ENCODE measurements around the gene SSB.

DNA sequence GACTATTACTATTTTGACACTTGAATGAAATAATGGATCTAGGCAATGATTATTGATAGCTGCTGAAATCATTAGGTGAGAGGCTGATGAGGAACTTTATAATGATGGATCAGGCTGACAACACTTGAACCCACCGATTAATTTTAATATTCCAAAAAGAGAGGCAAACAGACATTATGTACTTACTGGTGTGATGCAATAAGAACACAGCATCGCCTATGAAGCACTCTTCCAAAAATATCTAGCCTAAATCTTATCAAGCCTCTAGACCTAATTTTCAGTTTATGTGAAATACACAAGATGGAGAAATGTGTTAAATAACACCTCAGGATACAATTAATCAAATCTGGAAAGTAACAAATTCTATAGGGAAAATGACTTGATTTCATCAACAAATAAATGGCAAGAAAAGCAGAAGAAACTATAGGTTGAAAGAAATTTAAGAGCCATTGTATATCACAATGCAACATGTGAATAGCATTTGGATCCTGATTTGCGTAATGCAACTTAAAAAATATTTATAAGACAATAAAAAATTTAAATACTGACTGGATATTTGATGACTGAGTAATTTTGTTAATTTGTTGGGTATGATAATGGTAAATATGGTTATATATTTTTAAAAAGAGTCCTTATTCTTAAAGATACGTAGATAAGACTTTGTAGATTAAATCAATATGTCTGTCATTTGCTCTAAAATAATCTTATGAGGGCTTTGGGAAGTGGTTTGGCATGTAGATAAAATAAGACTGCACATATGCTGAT is 17.2 kb upstream of the SSB start:
- TF ChIP-seq, protein P1, sequence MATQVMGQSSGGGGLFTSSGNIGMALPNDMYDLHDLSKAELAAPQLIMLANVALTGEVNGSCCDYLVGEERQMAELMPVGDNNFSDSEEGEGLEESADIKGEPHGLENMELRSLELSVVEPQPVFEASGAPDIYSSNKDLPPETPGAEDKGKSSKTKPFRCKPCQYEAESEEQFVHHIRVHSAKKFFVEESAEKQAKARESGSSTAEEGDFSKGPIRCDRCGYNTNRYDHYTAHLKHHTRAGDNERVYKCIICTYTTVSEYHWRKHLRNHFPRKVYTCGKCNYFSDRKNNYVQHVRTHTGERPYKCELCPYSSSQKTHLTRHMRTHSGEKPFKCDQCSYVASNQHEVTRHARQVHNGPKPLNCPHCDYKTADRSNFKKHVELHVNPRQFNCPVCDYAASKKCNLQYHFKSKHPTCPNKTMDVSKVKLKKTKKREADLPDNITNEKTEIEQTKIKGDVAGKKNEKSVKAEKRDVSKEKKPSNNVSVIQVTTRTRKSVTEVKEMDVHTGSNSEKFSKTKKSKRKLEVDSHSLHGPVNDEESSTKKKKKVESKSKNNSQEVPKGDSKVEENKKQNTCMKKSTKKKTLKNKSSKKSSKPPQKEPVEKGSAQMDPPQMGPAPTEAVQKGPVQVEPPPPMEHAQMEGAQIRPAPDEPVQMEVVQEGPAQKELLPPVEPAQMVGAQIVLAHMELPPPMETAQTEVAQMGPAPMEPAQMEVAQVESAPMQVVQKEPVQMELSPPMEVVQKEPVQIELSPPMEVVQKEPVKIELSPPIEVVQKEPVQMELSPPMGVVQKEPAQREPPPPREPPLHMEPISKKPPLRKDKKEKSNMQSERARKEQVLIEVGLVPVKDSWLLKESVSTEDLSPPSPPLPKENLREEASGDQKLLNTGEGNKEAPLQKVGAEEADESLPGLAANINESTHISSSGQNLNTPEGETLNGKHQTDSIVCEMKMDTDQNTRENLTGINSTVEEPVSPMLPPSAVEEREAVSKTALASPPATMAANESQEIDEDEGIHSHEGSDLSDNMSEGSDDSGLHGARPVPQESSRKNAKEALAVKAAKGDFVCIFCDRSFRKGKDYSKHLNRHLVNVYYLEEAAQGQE (IDR thresholded peaks at IDR 0.05; ENCODE audit: insufficient read depth in 1 of 2, low read depth in 2 of 2, low read length in 2 of 2) = no peak
- no peak for TF ChIP-seq TAF1 (IDR thresholded peaks at IDR 0.05; ENCODE audit: borderline replicate concordance, insufficient read depth, low read length)
- TF ChIP-seq POLR2AphosphoS5 (IDR thresholded peaks at IDR 0.05; ENCODE audit: low read depth, low read length) = no peak
- no peak for TF ChIP-seq SIN3A (IDR thresholded peaks at IDR 0.05; ENCODE audit: borderline replicate concordance, insufficient read depth, low read length)

Measured in PFSK-1 (cell line).